ENCODE data around the gene MCM9.

DNA sequence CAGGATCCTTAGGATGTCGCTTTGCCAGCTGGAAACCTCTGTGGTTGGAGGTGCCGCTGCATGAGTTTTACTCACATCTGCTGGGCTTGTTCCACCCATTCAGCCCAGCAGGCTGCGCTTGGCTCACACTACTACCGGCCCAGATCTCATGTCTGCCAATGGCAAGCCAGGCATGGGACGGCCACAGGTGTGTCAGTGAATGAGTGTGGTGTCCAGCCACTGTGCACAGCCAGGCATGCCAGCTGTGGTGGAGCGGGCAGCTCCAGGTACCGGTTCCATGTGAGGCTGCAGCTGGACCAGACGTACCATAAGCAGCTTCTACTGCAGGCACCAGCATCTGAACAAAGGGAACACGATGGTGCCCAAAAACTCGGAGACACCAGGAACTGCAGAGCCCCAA lies 74.1 kb downstream of the MCM9 start:
- TF ChIP-seq, protein P1, sequence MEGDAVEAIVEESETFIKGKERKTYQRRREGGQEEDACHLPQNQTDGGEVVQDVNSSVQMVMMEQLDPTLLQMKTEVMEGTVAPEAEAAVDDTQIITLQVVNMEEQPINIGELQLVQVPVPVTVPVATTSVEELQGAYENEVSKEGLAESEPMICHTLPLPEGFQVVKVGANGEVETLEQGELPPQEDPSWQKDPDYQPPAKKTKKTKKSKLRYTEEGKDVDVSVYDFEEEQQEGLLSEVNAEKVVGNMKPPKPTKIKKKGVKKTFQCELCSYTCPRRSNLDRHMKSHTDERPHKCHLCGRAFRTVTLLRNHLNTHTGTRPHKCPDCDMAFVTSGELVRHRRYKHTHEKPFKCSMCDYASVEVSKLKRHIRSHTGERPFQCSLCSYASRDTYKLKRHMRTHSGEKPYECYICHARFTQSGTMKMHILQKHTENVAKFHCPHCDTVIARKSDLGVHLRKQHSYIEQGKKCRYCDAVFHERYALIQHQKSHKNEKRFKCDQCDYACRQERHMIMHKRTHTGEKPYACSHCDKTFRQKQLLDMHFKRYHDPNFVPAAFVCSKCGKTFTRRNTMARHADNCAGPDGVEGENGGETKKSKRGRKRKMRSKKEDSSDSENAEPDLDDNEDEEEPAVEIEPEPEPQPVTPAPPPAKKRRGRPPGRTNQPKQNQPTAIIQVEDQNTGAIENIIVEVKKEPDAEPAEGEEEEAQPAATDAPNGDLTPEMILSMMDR (IDR thresholded peaks at IDR 0.05): no peak
- TF ChIP-seq POLR2A (IDR thresholded peaks at IDR 0.05): no peak

Measured in adrenal gland (tissue), 5 donors.